NK-92 (cell line): ENCODE measurements around the gene CYP2W1.
"Not testable (repeated sequence)": the region's sequence is repeated elsewhere in the genome, so short reads cannot be mapped to it uniquely, and the experiment has no call there.

Experiments
- DNase-seq: peaks from one replicate; lab custom pipeline; 2025; ENCODE audit not compliant: unreplicated experiment; lab: John Stamatoyannopoulos, UW

Gene CYP2W1

GRCh38 chr7:1027242-1028043 lies 44.5 kb downstream of the CYP2W1 start:
- no peak for DNase-seq

- DNase-seq = no peak
Observed at GRCh38 chr7:1028044-1028770, 45.2 kb downstream of the CYP2W1 start.

GRCh38 chr7:1028775-1029636 lies 46.0 kb downstream of the CYP2W1 start:
- no peak for DNase-seq

GRCh38 chr7:1029637-1030443 lies 46.9 kb downstream of the CYP2W1 start:
- DNase-seq = no peak

- no peak for DNase-seq
Observed at GRCh38 chr7:1030444-1031070, 47.6 kb downstream of the CYP2W1 start.

- DNase-seq = no peak
Observed at GRCh38 chr7:1031716-1032455, 48.9 kb downstream of the CYP2W1 start.

GRCh38 chr7:1032536-1033181 lies 49.7 kb downstream of the CYP2W1 start:
- DNase-seq = no peak

GRCh38 chr7:1033546-1034145 lies 50.7 kb downstream of the CYP2W1 start:
- DNase-seq = no peak

- not testable (repeated sequence) for DNase-seq
Observed at GRCh38 chr7:1034769-1035168, 51.8 kb downstream of the CYP2W1 start.

GRCh38 chr7:1036164-1036928 lies 53.4 kb downstream of the CYP2W1 start:
- DNase-seq = not testable (repeated sequence)
